Measurements from ENCODE around the gene KCTD11.
"Not testable (repeated sequence)": the region's sequence is repeated elsewhere in the genome, so short reads cannot be mapped to it uniquely, and the experiment has no call there.

DNA sequence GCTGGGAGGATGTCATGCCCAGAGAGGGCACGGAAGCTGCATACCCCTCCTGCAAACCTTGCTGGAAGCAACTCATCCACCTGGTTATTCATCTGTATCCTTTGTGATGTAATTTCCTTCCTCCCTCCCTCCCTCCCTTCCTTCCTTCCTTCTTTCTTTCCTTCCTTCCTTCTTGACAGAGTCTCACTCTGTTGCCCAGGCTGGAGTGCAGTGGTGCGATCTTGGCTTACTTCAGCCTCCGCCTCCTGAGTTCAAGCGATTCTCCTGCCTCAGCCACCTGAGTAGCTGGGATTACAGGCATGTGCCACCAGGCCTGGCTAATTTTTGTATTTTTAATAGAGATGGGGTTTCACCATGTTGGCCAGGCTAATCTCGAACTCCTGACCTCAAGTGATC lies 16.6 kb downstream of the KCTD11 start:
- TF ChIP-seq CTCF (optimal IDR thresholded peaks at IDR 0.05 in 1 of 3, IDR thresholded peaks at IDR 0.05 in 1 of 3, conservative IDR thresholded peaks at IDR 0.05 in 1 of 3; ENCODE audit: extremely low read depth in 1 of 3, insufficient read depth in 2 of 3, low read length in 3 of 3); EZH2 (IDR thresholded peaks at IDR 0.05; ENCODE audit: low read length): not testable (repeated sequence)

Data from keratinocyte (primary cell).